ENCODE measurements around the gene PLA2G4C. TPM values are rescaled to one million over a fixed set of nuclear protein-coding genes. Genes with fewer than 3 reads are reported as not detected.

Gene PLA2G4C
- total RNA-seq, 2 experiments from 2014 or later = 1.9 TPM

DNA sequence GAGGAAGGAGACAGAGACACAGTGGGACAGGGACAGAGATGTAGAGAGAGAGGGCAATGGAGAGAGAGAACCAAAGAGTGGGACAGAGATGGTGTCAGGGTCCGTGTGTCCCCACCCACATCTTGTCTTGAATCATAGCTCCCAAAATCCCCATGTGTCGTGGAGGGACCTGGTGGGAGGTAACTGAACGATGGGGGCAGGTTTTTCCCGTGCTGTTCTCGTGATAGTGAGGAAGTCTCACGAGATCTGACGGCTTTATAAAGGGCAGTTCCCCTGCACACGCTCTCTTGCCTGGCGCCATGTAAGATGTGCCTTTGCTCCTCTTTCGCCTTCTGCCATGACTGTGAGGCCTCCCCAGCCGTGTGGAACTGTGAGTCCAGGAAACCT lies 7.5 kb upstream of the PLA2G4C start:
- peaks cover 5% of the 10 kb centered on the region for H3K4me1 Mint-ChIP-seq (ENCODE audit: low read depth)
- ATAC-seq (ENCODE audit: poor library complexity) (no peak), DNase-seq (no peak)
- TF ChIP-seq, protein P1, sequence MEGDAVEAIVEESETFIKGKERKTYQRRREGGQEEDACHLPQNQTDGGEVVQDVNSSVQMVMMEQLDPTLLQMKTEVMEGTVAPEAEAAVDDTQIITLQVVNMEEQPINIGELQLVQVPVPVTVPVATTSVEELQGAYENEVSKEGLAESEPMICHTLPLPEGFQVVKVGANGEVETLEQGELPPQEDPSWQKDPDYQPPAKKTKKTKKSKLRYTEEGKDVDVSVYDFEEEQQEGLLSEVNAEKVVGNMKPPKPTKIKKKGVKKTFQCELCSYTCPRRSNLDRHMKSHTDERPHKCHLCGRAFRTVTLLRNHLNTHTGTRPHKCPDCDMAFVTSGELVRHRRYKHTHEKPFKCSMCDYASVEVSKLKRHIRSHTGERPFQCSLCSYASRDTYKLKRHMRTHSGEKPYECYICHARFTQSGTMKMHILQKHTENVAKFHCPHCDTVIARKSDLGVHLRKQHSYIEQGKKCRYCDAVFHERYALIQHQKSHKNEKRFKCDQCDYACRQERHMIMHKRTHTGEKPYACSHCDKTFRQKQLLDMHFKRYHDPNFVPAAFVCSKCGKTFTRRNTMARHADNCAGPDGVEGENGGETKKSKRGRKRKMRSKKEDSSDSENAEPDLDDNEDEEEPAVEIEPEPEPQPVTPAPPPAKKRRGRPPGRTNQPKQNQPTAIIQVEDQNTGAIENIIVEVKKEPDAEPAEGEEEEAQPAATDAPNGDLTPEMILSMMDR (IDR thresholded peaks at IDR 0.05) = no peak
- Histone ChIP-seq H3K4me1 (ENCODE audit: insufficient read depth, low read length) (no peaks in the 10 kb centered on the region), H3K27me3 (ENCODE audit: control insufficient read depth in 1 of 2, insufficient read depth in 2 of 2, low read length in 2 of 2) (no peaks in the 10 kb centered on the region), H3K4me3 (ENCODE audit: low read length) (no peak overlapping the region), H3K9me3 (ENCODE audit: control insufficient read depth in 1 of 2, insufficient read depth in 1 of 2, low read length in 2 of 2) (peaks cover 0 to 8% of the 10 kb centered on the region in 2 experiments), H3K27ac (ENCODE audit: low read depth in 1 of 2, low read length in 2 of 2) (no peak overlapping the region), H3K36me3 (ENCODE audit: insufficient read depth, low read length) (peaks cover 26% of the 10 kb centered on the region)
- H3K4me3 Mint-ChIP-seq = no peak overlapping the region
- no peak overlapping the region for H3K27ac Mint-ChIP-seq
- intact Hi-C loops (cut with DNase I, micrococcal nuclease) = no loop called here
- peaks cover 77% of the 10 kb centered on the region for H3K36me3 Mint-ChIP-seq (ENCODE audit: low read depth)
- ChIA-PET CTCF (no interaction called here), POLR2A (interaction anchor here (0.7 kb wide), 1 partner anchor 588 kb away, joined by 5 read pairs; no protein-coding TSS in a partner anchor)
- H3K9me3 Mint-ChIP-seq = no peaks in the 10 kb centered on the region
- no peaks in the 10 kb centered on the region for H3K27me3 Mint-ChIP-seq

GRCh38 chr19:48117515-48118130 lies 7.0 kb upstream of the PLA2G4C start:
- no peak overlapping the region for H3K27ac ChIP-seq (ENCODE audit: low read depth in 1 of 2, low read length in 2 of 2)
- no peak overlapping the region for H3K4me3 Mint-ChIP-seq
- H3K9me3 Mint-ChIP-seq = no peaks in the 10 kb centered on the region
- peaks cover 5% of the 10 kb centered on the region for H3K4me1 Mint-ChIP-seq (ENCODE audit: low read depth)
- peaks cover 75% of the 10 kb centered on the region for H3K36me3 Mint-ChIP-seq (ENCODE audit: low read depth)
- peaks cover 22% of the 10 kb centered on the region for H3K36me3 ChIP-seq (ENCODE audit: insufficient read depth, low read length)
- ATAC-seq (ENCODE audit: poor library complexity) (no peak), DNase-seq (no peak)
- no peaks in the 10 kb centered on the region for H3K27me3 ChIP-seq (ENCODE audit: control insufficient read depth in 1 of 2, insufficient read depth in 2 of 2, low read length in 2 of 2)
- ChIA-PET POLR2A (no interaction called here), CTCF (no interaction called here)
- TF ChIP-seq, protein P1 (IDR thresholded peaks at IDR 0.05) = no peak
- no peaks in the 10 kb centered on the region for H3K27me3 Mint-ChIP-seq
- H3K4me3 ChIP-seq (ENCODE audit: low read length) = no peak overlapping the region
- intact Hi-C loops (cut with DNase I, micrococcal nuclease) = no loop called here
- H3K4me1 ChIP-seq (ENCODE audit: insufficient read depth, low read length) = no peaks in the 10 kb centered on the region
- H3K27ac Mint-ChIP-seq = no peak overlapping the region
- peaks cover 0 to 8% of the 10 kb centered on the region in 2 experiments for H3K9me3 ChIP-seq (ENCODE audit: control insufficient read depth in 1 of 2, insufficient read depth in 1 of 2, low read length in 2 of 2)

DNA sequence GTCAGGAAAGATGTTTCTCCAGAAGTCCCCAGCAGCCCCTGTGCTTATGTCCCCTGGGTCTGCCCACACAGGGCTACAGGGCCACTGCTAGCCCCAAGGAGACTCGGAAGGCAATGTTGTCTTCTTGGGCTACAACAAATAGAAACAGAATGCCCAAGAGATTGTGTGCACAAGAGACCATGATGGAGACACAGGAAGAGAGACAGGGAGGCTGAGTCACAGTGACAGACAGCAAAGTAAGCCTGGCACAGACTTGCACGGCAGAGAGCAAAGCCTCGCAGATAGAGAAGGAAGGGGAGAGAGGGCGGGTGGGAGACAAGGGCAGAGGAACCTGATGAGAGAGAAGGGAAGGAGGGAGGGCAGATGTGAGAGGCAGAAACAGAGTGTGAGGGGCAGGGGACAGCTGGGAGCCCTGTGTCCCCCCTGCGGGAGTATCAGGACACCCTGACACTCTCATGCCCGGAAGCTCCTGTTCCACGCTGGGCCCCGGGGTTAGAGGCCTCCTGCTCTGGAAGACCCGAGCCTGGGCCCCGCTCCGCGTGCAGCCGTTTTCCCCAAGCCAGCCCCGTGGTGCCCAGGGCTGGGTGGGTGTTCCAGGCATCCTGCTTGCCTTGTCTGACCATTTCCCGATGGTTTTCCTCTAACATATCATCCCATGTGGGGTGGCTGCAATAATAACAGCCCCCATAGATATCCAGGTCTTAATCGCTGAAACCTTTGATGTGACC lies 2.7 kb upstream of the PLA2G4C start:
- peaks cover 15% of the 10 kb centered on the region for H3K4me1 ChIP-seq (ENCODE audit: insufficient read depth, low read length)
- ChIA-PET CTCF (no interaction called here), POLR2A (interaction anchor here (0.6 kb wide), 1 partner anchor 971 kb away, joined by 3 read pairs; no protein-coding TSS in a partner anchor)
- H3K4me1 Mint-ChIP-seq (ENCODE audit: low read depth) = peaks cover 10% of the 10 kb centered on the region
- TF ChIP-seq, protein P1 (IDR thresholded peaks at IDR 0.05) = no peak
- H3K4me3 Mint-ChIP-seq = no peak overlapping the region
- no peaks in the 10 kb centered on the region for H3K27me3 ChIP-seq (ENCODE audit: control insufficient read depth in 1 of 2, insufficient read depth in 2 of 2, low read length in 2 of 2)
- intact Hi-C loops (cut with DNase I, micrococcal nuclease) = no loop called here
- peak overlapping the region; percentile 16 for H3K27ac Mint-ChIP-seq
- peaks cover 47% of the 10 kb centered on the region for H3K36me3 Mint-ChIP-seq (ENCODE audit: low read depth)
- H3K36me3 ChIP-seq (ENCODE audit: insufficient read depth, low read length) = peaks cover 4% of the 10 kb centered on the region
- DNase-seq = no peak
- H3K27ac ChIP-seq (ENCODE audit: low read depth in 1 of 2, low read length in 2 of 2) = no peak overlapping the region
- no peaks in the 10 kb centered on the region for H3K27me3 Mint-ChIP-seq
- no peak overlapping the region for H3K4me3 ChIP-seq (ENCODE audit: low read length)
- H3K9me3 ChIP-seq (ENCODE audit: control insufficient read depth in 1 of 2, insufficient read depth in 1 of 2, low read length in 2 of 2) = no peaks in the 10 kb centered on the region
- no peaks in the 10 kb centered on the region for H3K9me3 Mint-ChIP-seq
- no peak for ATAC-seq (ENCODE audit: poor library complexity)
